Measurements from ENCODE around the gene CEP128.

CEP128 gene
- total RNA-seq, result 11.4 to 63.9 (median 30.8) reads per million in 9 experiments

GRCh38 chr14:80941241-80942185 lies at the start of gene CEP128:
Gene CEP128 (minus strand): TSS chr14:80941738.
- peak within 1 kb of the TSS; percentile 86 to 87 for H3K4me3 Mint-ChIP-seq
- DNase-seq (peak; percentile 68 to 76 (median 68)), ATAC-seq (replicated peaks) (peak; percentile 92)
- H3K27ac Mint-ChIP-seq, result peak within 1 kb of the TSS; percentile 91 to 95
- H3K27me3 Mint-ChIP-seq, result no peaks in the 10 kb centered on the region
- H3K9me3 Mint-ChIP-seq, result no peaks in the 10 kb centered on the region
- peaks cover 17 to 19% of the 10 kb centered on the region in 2 donors for H3K4me1 Mint-ChIP-seq (ENCODE audit: low read depth in 2 of 2)
- H3K36me3 Mint-ChIP-seq (ENCODE audit: insufficient read depth), result peaks cover 6% of the 10 kb centered on the region

- Mint-ChIP-seq H3K27ac (no peak overlapping the region), H3K27me3 (no peaks in the 10 kb centered on the region), H3K4me1 (ENCODE audit: low read depth in 2 of 2) (no peaks in the 10 kb centered on the region), H3K36me3 (ENCODE audit: insufficient read depth) (no peaks in the 10 kb centered on the region), H3K9me3 (no peaks in the 10 kb centered on the region), H3K4me3 (no peak overlapping the region)
- ATAC-seq (replicated peaks) (peak; percentile 40), DNase-seq (no peak)
These were observed 47.3 kb upstream of the CEP128 start for GRCh38 chr14:80988735-80989429.

GRCh38 chr14:80988192-80988591 lies 46.7 kb upstream of the CEP128 start:
- H3K27me3 Mint-ChIP-seq, result no peaks in the 10 kb centered on the region
- no peak overlapping the region for H3K4me3 Mint-ChIP-seq
- ATAC-seq (replicated peaks), result no peak

GRCh38 chr14:80987235-80988032 lies 45.9 kb upstream of the CEP128 start:
- DNase-seq (peak; percentile 63 to 70 (median 68)), ATAC-seq (replicated peaks) (peak; percentile 86)
- H3K27me3 Mint-ChIP-seq, result no peaks in the 10 kb centered on the region
- no peaks in the 10 kb centered on the region for H3K36me3 Mint-ChIP-seq (ENCODE audit: insufficient read depth)
- H3K4me1 Mint-ChIP-seq (ENCODE audit: low read depth in 2 of 2), result no peaks in the 10 kb centered on the region
- H3K27ac Mint-ChIP-seq, result no peak overlapping the region
- H3K9me3 Mint-ChIP-seq, result no peaks in the 10 kb centered on the region
- H3K4me3 Mint-ChIP-seq, result no peak overlapping the region

More at GRCh38 chr14:80988192-80988591, 46.7 kb upstream of the CEP128 start:
- H3K27ac Mint-ChIP-seq, result no peak overlapping the region
- H3K36me3 Mint-ChIP-seq (ENCODE audit: insufficient read depth), result no peaks in the 10 kb centered on the region
- no peaks in the 10 kb centered on the region for H3K4me1 Mint-ChIP-seq (ENCODE audit: low read depth in 2 of 2)
- no peaks in the 10 kb centered on the region for H3K9me3 Mint-ChIP-seq
- DNase-seq, result no peak

GRCh38 chr14:80982711-80983110 lies 41.2 kb upstream of the CEP128 start:
- no peak for DNase-seq
- Mint-ChIP-seq H3K4me3 (no peak overlapping the region), H3K9me3 (no peaks in the 10 kb centered on the region), H3K36me3 (ENCODE audit: insufficient read depth) (no peaks in the 10 kb centered on the region), H3K4me1 (ENCODE audit: low read depth in 2 of 2) (peaks cover 0 to 2% of the 10 kb centered on the region in 2 donors), H3K27me3 (no peaks in the 10 kb centered on the region), H3K27ac (no peak overlapping the region)
- ATAC-seq (replicated peaks), result no peak

- no peaks in the 10 kb centered on the region for H3K27me3 Mint-ChIP-seq
- no peak for ATAC-seq (replicated peaks)
- DNase-seq, result no peak
- no peak overlapping the region for H3K4me3 Mint-ChIP-seq
- no peak overlapping the region for H3K27ac Mint-ChIP-seq
- peaks cover 0 to 2% of the 10 kb centered on the region in 2 donors for H3K4me1 Mint-ChIP-seq (ENCODE audit: low read depth in 2 of 2)
- H3K36me3 Mint-ChIP-seq (ENCODE audit: insufficient read depth), result no peaks in the 10 kb centered on the region
- H3K9me3 Mint-ChIP-seq, result no peaks in the 10 kb centered on the region
These were observed 40.1 kb upstream of the CEP128 start for GRCh38 chr14:80981673-80982072.

- no peaks in the 10 kb centered on the region for H3K36me3 Mint-ChIP-seq (ENCODE audit: insufficient read depth)
- no peak overlapping the region for H3K4me3 Mint-ChIP-seq
- H3K4me1 Mint-ChIP-seq (ENCODE audit: low read depth in 2 of 2), result peaks cover 0 to 2% of the 10 kb centered on the region in 2 donors
- ATAC-seq (replicated peaks) (no peak), DNase-seq (no peak)
- H3K27ac Mint-ChIP-seq, result no peak overlapping the region
- H3K27me3 Mint-ChIP-seq, result no peaks in the 10 kb centered on the region
- no peaks in the 10 kb centered on the region for H3K9me3 Mint-ChIP-seq
These were observed 39.6 kb upstream of the CEP128 start for GRCh38 chr14:80981156-80981555.

- peaks cover 0 to 2% of the 10 kb centered on the region in 2 donors for H3K4me1 Mint-ChIP-seq (ENCODE audit: low read depth in 2 of 2)
- DNase-seq (no peak), ATAC-seq (replicated peaks) (no peak)
- no peak overlapping the region for H3K4me3 Mint-ChIP-seq
- no peak overlapping the region for H3K27ac Mint-ChIP-seq
- H3K27me3 Mint-ChIP-seq, result no peaks in the 10 kb centered on the region
- no peaks in the 10 kb centered on the region for H3K9me3 Mint-ChIP-seq
- no peaks in the 10 kb centered on the region for H3K36me3 Mint-ChIP-seq (ENCODE audit: insufficient read depth)
These were observed 38.4 kb upstream of the CEP128 start for GRCh38 chr14:80979951-80980350.

GRCh38 chr14:80978403-80978802 lies 36.9 kb upstream of the CEP128 start:
- ATAC-seq (replicated peaks), result peak; percentile 55
- Mint-ChIP-seq H3K27ac (no peak overlapping the region), H3K9me3 (no peaks in the 10 kb centered on the region), H3K4me3 (no peak overlapping the region), H3K4me1 (ENCODE audit: low read depth in 2 of 2) (peaks cover 5 to 9% of the 10 kb centered on the region in 2 donors), H3K27me3 (no peaks in the 10 kb centered on the region), H3K36me3 (ENCODE audit: insufficient read depth) (no peaks in the 10 kb centered on the region)
- DNase-seq, result no peak

GRCh38 chr14:80977221-80977620 lies 35.7 kb upstream of the CEP128 start:
- no peak overlapping the region for H3K27ac Mint-ChIP-seq
- no peak overlapping the region for H3K4me3 Mint-ChIP-seq
- no peak for ATAC-seq (replicated peaks)
- H3K4me1 Mint-ChIP-seq (ENCODE audit: low read depth in 2 of 2), result peaks cover 10% of the 10 kb centered on the region in 2 donors
- no peak for DNase-seq
- no peaks in the 10 kb centered on the region for H3K36me3 Mint-ChIP-seq (ENCODE audit: insufficient read depth)
- H3K27me3 Mint-ChIP-seq, result no peaks in the 10 kb centered on the region
- H3K9me3 Mint-ChIP-seq, result no peaks in the 10 kb centered on the region

- Mint-ChIP-seq H3K36me3 (ENCODE audit: insufficient read depth) (no peaks in the 10 kb centered on the region), H3K27me3 (no peaks in the 10 kb centered on the region), H3K9me3 (no peaks in the 10 kb centered on the region), H3K4me3 (no peak overlapping the region), H3K4me1 (ENCODE audit: low read depth in 2 of 2) (peaks cover 10% of the 10 kb centered on the region in 2 donors), H3K27ac (peak overlapping the region in 1 of 2 donors; percentile 46)
- no peak for DNase-seq
- no peak for ATAC-seq (replicated peaks)
These were observed 33.1 kb upstream of the CEP128 start for GRCh38 chr14:80974679-80975078.

- DNase-seq (no peak), ATAC-seq (replicated peaks) (peak; percentile 77)
- Mint-ChIP-seq H3K9me3 (no peaks in the 10 kb centered on the region), H3K4me3 (no peak overlapping the region), H3K4me1 (ENCODE audit: low read depth in 2 of 2) (peaks cover 10% of the 10 kb centered on the region in 2 donors), H3K36me3 (ENCODE audit: insufficient read depth) (no peaks in the 10 kb centered on the region), H3K27ac (peak overlapping the region; percentile 26 to 46), H3K27me3 (no peaks in the 10 kb centered on the region)
These were observed 32.5 kb upstream of the CEP128 start for GRCh38 chr14:80973931-80974641.
